Hindlimb muscle (tissue), 1 donor: ENCODE results near the gene PPFIBP1. TPM values are rescaled to one million over a fixed set of nuclear protein-coding genes. Genes with fewer than 3 reads are reported as not detected.
A peak's percentile ranks its signal among the peaks of the same experiment; 100 is the strongest.
"Not testable (repeated sequence)": the region's sequence is repeated elsewhere in the genome, so short reads cannot be mapped to it uniquely, and the experiment has no call there.

ENCODE experiments used
- DNase-seq: peaks from one replicate; pipeline ENCODE4 v3.0.0-alpha.2; 2013
- polyA plus RNA-seq: library from polyadenylated mRNA; unstranded; fragments of 120-200 nt; gene quantifications from one replicate; pipeline ENCODE4 v1.2.1, GENCODE V29; 2013; ENCODE audit not compliant: insufficient read length

Gene PPFIBP1
- polyA plus RNA-seq, 1 donor, result 36.8 TPM

DNA sequence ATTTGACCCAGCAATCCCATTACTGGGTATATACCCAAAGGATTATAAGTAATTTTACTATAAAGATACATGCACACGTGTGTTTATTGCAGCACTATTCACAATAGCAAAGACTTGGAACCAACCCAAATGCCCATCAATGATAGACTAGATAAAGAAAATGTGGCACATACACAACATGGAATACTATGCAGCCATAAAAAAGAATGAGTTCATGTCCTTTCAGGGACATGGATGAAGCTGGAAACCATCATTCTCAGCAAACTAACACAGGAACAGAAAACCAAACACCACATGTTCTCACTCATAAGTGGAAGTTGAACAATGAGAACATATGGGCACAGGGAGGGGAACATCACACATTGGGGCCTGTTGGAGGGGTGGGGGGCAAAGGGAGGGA, 20.9 kb downstream of the PPFIBP1 start:
- DNase-seq, result not testable (repeated sequence)

DNA sequence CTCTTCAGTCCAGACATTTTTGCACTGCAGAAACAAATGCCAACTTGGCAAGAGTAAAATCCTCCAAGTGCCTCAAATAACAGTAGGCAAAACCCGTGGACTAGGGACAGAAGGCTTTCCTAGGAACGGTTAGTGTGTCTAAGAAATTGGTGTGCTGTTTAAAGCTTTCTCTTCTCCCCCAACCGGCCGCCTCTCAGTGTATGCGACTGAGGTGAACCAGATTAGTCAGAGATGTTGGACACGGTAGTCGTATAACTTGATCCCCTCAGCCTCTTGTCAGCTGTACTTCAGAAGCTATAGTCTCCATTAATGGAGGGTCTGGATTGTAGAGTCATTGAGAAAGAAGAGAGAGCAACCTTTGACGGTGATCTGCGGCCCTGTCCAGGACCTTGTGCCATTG, 21.7 kb downstream of the PPFIBP1 start:
- DNase-seq, result no peak

DNA sequence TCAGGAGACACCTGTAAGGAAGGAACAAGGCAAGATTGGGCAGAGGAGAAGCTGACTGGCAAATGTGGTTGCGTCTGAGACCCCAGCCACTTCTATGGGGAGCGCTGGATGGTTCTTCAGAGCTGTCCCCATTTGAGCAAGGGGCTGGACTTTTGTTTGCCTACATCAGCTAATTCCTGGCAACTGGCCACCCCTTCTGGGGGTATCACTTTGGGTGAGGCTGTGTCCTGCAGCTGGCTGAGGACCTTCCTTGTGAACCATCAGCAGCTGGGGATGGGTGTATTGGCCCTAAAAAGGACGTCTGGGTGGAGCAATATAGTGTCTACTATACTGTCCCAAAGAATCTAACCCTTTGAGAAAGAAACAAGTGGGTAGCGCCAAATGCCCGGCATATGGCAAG, 23.6 kb downstream of the PPFIBP1 start:
- no peak for DNase-seq

DNA sequence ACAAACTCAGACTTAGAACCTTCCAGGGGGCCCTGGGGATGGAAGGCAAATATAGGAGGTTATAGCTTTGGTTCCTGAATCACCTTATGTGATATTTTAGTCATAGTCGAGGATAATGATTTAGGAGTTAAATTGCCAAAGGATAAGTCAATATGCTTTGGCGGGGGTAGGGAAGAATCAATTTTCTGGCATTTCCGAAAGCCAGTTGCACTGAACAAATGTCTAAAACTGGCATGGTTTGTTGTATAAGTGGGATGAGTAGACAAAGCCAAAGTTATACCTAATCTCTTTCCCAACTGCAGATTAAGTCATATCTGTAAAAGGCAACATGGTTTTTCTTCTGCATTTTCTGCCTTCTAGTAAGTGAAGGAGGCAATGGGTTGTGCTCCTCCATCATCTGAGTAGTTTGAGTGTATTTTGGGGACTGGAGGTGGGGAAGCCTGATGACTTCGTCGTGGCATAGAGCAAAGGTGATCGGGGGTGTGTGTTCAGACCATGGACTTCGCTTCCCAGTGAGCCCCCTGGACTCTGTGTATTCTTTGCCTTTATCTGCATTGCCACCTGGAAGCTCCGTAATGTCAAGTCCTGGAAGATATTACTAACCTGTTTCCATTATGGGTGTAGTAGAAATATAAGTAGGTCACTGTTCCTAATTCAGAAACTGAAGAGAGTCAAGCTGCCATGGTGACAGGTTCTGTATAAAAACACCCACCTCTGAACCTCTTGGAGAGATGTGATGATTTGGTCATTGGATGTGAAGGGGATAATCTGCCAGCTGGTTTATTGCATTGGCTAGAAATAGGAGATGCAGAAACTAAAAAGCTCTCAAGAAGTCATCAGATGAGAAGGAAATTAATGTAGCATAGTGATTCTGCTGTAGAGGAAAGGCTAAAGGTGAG, 24.5 kb downstream of the PPFIBP1 start:
- no peak for DNase-seq

DNA sequence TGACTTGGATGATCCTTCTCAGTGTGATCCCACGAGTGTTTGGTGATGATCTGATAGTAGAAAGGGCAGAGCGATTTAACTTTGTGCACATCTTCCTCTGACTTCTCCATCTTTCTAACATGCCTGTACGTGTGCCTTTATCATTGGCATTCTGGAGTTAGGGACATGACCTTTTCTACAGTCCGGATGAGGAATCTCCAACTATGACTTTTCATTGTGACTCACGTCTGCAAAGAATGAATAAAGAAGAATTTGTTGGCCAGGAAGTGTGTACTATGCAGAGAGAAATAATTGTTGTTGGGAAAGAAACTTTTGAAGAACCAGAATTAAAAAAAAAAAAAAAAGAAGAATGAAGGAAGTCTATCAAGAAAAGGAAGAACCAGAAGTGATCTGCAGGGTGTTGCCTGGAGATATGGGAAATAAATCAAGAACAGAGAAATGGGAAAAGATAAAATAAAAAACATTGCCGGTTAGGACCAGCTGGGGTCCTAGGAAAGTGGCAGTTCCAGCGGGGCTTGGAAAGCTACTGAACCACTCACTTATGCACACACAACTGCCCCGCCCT, 25.3 kb downstream of the PPFIBP1 start:
- no peak for DNase-seq

DNA sequence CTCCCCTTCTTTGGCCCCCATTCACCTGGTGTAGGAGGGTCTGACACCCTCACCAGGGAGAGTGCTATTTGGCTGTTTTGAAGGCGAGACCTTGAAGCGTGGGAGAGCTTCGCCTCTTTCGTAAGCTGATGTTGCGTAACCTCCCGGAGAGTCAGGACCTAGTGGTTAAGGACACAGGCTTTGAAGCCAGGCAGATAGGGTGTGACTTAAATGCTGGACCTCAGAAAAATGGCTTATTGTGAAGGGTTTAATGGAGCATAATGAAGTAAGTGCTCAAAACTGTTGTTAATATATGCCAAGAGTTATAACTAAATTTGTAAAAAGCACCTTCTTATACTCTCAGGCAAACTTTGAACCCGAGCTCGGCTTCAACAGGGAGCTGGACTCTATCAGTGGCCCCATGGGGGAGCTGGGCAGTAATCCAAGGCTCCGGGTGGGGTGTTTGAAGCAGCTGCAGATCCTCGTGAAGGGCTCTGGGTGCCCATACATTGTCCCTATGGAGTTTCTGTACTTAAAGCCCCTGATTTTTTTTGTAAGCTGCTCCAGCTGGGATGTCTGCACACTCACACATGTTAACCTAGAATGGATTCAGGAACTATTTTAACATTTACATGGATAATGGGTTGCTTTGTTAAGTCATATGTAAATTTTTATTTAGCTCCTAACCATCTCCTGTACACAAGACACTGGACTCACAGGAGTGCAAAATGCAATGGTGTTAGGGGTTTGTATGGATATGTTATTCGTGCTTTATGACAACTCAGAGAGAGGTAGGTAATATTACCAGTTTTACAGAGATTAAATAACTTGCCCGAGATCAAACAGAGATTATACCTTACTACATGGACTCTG, 26.0 kb downstream of the PPFIBP1 start:
- peak; percentile 54 for DNase-seq

DNA sequence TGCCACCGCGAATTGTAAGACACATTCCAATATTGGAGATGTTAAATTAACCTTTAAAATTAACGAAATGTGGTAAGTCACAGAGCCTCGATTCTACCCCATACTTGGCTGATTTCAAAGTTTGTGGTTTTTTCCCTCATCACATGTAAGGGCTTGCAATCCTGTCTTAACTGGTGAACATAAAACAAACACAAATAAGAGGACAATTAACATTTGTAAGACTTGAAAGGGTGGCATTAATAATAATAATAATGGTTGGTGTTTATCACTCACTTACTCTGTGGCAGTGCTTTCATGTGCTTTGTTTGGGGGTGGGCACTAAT, 26.6 kb downstream of the PPFIBP1 start:
- no peak for DNase-seq

DNA sequence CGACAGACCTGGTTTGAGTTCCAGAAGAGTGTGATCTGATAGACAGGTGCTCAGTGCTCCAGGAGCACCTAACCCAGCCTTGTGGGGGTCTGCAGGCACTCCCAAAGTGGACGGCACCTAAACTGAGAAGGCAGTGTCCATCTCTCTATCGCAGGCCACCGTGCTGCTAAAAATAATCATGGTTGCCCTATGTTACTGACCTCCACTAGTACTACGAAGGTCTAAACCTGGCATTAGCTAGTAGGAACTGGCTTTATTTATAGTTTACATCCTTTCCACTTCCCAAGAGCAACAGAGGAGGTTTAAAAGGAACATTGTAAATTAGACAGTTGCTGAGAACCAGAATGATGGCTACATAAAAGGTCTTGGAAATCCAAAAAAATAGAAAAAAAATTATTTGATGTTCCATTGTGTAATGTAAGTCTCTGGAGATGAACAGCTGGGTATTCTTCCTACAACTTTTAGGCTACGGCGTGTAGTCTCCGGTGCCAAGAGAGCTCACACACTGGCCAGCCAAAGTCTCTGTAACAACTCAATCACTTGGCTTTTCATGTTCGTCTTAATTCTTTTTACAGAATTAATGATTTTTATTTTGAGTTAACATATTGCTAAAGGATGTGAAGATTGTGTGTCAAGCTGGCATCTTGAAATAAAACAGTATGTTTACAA, 27.3 kb downstream of the PPFIBP1 start:
- DNase-seq, result no peak

DNA sequence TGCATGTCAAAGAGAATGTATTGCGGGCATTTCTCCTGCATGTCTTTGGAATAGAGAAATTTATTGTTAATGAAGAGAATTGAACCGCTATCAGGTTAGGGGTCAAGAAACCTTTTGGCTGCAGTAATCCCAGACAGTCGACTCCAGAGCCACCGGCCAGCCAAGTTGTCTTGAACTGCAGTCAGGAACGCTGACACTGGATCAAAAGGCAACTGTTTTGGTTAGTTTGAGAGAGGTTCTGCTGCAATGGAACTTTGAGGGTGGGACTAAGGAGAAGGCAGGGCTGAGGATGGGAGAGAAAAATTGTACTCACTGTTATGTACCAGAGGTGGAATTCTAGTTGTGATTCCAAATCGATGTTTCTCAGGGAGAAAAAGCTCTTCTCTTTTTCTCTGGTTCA, 28.2 kb downstream of the PPFIBP1 start:
- no peak for DNase-seq

DNA sequence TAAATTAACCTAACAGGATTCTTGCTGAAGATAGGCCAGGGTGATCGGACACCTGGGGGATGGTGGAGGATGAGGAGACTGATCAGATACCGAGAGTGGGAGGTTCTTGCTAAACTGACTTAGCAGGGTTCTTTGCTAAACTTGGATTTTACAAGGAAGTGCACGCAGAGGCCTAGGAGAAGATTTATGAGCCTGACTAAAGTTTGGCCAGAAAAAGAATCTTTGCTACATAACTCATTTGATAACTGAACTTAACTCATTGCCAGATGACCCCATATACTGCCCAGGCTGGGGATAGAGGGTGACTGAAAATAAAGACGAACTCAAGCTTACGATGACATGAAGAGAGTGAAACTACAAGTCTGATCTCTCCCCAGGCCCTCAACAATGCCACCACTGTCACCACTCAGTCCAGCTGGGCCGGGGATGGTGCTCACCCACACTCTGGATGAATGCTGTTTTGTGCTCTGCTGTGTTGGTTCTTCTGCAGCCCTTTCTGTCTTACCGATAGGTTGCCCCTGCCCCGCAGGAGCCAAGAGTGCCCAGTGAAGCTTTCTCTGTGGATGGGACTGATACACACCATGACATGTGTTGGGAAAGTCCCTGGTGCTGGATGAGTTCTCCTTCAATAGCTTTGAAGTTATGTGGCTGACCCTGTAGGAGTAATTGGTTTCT, 29.0 kb downstream of the PPFIBP1 start:
- no peak for DNase-seq

DNA sequence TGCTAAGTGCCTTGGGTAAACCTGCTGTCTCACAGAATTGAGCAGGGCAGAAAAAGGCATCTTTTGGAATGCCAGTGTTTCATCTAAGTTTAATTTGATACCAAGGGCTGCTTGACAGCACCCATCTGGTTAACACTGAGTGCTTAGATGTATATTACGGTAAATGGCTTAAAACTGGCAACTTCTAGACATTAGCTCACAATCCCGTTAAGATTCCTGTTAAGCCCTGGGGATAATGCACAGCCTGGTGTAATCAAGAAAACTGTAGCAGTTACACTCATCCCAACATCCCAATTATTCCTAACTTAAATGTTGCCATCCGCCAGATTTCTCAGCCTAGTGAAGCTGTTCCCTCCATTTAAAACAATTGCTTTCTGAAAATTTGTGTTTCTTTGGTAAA, 29.9 kb downstream of the PPFIBP1 start:
- no peak for DNase-seq

DNA sequence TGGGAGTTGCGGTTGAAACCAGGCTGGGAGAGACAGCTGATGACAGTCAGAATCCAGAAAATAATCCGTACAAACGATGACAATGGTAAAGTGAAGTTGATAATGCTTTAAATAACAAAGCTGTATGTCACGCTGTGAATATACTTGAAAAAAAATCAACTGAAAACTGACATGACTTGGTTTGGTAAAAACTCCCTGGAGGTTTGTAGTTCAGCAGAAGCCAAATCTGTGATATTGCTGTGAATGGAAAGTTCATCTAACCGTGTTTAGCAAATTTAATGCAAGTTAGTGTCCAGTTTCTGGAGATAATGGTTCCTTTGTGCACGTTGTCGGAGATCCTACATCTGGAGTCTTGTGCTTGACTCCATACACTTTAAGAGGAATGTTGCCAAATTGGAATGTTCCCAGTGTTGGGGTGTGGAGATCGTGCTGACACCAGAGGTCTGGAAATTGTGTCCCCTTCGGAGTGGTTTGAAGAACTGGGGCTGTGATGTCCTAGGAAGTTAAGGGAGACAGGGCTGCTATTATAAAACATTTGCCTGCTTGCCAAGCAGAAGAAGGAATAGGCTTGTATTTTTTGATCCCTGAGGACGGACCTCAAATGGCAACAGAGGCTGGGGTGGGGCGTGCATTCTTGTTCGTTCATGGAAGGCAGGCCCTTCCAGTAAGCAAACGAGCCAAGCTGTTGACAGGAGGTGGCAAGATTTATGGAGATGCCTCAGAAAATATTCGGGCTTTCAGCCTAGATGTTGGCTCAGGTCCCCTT, 30.6 kb downstream of the PPFIBP1 start:
- DNase-seq, result peak; percentile 86

DNA sequence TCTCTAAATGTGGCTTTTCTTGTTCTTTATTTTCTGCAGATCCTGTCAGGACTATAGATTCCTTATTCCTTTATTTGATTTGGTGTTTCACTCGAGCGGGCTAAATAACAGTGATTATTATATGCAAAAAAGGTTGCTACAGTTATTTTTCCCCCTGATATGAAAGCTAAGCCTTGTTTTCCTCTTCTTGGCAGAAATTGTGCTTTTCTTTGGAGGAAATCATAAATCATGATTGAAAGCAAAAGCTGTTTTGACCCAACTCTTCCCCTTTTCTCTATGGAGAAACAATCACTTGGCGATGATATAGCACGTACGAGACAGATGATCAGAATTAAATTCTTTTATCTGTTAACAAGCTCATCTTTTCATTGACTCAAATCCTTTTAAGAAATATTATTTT, 31.4 kb downstream of the PPFIBP1 start:
- no peak for DNase-seq

DNA sequence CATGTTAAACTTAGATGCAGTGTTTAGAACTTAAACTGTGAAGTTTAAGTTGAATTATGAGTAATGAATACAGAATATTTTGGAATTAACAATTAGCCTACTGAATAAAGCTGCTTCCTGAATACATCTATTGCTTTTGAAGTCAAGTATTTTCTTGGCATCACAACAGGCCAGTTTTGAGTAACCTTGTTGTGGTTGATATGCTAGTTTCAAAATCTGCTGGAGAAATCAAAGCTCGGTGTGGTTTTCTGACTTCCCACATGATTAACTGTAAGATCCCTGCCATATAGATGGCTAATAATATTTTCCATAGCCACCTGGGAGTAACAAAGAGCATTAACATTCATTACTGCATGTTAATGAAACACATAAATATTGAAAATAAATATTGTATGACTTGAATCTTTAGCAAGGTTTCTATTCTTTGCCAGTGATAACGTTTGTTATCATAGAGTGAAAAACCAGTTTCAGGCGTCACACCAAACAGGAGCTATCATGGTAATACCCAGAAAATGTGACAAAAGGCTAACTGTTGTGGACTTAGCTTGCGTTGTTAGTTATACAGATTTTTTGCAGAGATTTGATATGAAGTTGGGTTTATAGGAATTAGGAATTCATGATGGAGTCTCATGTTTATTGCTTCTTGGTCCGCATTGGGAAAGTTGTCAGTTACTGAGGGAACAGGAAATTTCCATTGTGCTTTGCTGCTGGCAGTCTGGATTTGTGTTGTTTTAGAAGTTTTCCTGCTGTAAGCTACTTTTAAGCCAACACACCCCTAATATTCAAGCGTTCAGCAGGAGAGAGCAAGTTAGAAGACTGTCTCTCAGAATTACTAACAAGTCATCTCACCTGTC, 32.1 kb downstream of the PPFIBP1 start:
- peak; percentile 62 for DNase-seq

DNA sequence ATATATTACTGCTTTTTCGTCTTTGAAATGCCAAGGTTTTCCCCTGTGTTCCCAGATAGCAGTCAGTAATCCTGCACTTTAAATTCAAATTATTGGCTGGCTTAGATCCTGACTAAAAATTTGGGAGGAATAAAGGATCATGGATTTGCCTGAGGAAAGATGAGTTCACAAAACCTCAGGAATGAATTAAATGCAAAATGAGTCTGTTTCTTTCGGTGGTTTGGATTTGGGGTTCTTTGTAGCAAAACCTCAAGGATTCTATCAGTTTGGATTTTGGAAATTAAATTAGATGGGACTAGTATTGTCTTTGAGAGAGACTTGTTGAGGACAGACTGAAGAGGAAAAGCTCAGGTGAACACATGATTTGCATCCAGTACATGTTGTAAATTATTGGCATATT, 36.1 kb downstream of the PPFIBP1 start:
- no peak for DNase-seq

DNA sequence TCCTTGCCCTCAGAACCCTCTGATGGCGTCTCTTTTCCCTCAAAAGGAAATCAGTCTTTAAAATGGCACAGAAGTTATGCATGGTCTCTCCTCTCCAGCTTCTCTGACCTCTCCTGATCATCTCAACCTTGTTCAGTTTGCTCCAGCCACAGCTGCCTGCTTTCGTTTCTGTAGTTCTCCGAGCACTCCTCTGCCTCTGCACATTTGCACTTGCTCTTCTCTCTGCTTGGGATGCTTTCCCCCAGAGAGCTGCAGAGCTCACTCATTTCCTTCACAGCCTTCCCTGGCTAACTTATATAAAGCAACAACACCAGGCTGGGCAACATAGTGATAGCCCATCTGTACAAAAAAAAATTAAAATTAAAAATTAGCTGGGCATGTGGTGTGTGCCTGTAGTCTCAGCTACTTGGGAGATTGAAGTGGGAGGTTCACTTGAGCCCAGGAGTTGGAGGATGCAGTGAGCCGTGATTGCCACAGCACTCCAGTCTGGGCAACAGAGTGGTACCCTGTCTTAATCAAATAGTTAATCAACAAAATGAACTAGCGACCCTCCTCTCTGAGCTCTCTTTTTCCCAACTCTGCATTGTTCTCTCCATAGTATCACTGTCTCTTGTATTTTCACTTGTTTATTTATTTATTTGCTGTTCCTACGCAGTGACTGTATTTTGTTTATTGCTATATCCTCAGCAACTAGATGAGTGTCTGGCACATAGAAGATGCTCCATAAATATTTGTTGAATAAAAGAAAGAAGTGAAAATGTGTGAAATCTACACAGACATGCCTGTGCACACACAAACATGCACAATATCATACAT, 37.7 kb downstream of the PPFIBP1 start:
- DNase-seq, result no peak

DNA sequence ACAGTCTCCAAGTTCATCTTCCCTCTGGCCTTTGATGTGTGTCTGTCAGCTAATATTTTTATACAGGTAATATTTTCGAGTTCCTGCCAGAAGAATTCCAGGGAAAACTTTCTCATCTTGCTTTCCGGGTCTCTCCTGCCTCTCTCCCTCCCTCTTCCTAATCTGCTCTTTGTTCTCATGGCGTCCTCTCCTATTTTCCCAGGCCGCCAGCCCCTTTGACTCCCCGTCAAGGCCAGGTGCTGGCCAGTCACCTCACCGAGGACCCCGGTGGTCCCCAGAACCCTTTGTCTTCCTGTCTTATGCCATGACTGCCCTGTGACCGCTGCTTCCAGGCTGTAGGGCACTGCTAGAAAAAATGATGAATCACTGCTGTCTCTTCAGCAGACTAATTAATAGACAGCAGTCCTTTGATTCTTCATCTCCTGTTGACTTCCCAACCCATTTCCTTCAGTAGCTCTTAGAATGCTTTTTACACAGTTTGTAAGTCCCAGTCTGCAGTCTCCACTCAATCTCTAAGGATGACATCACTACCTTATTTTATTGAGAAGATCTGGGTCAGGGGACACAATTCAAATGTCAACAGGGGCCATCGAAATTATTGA, 40.7 kb downstream of the PPFIBP1 start:
- no peak for DNase-seq

DNA sequence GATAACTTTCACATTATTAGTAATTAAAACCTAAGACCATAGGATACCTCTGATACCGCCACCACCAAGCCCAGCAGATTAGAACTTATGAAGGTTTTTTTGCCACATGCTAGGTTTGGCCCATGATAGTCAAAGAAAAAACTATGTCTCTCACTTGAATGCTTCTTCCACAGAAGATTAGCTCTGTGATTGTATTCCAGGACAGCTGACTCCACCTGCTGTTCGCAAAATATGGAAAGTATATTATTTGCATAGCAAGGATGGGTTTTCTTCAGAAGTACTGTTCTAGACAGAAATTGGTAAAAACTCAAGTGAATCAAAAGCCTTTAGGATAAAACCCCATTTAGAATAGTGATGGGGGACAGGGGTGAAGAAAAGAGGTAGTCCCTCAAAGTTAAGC, 42.2 kb downstream of the PPFIBP1 start:
- no peak for DNase-seq

DNA sequence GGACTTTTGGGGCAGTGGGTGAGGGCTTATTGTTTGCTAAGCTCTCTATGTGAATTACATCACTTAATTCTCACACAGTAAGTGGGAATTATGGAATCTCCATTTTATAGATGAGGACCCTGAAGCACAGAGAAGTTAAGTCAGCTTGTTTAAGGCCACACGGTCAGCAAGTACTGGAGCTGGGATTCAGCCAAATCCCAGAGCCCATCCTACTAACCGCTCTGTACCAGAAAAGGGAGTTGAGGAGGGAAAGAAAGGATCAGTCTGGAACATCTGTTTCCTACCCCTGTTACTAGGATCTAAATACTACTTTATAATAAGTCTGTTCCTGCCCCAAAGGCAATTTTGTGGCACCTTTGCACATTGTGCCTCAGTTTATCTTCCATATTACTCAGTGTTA, 42.6 kb downstream of the PPFIBP1 start:
- DNase-seq, result no peak
